Upper lobe of left lung (tissue), 4 donors: ENCODE data around the gene NBDY.
"Not testable (repeated sequence)": the region's sequence is repeated elsewhere in the genome, so short reads cannot be mapped to it uniquely, and the experiment has no call there.

Experiments
- CTCF ChIP-seq, 6 experiments: fragments of 450-650 bp in 4 of 6; fragments of 200-600 bp in 2 of 6; sonication (generic) in 2 of 6; IDR thresholded peaks; one replicate each; pipeline ENCODE4 v1.5.1; 2016 to 2019; ENCODE audit warnings: antibody characterized with exemption in 6 of 6
- EP300 ChIP-seq, 4 donors: sonication (generic); formaldehyde crosslinking; IDR thresholded peaks; one replicate each; pipeline ENCODE4 v1.5.1; 2017; ENCODE audit warnings: antibody characterized with exemption in 4 of 4, control low read depth in 2 of 4
- POLR2A ChIP-seq, 4 donors: fragments of 450-650 bp; IDR thresholded peaks; one replicate each; pipeline ENCODE4 v1.5.1; 2016 to 2017; ENCODE audit warnings: antibody characterized with exemption in 4 of 4, mild to moderate bottlenecking in 2 of 4
- POLR2AphosphoS5 ChIP-seq, 2 donors: sonication (generic); formaldehyde crosslinking; IDR thresholded peaks; one replicate each; pipeline ENCODE4 v1.5.1; 2017; ENCODE audit warnings: antibody characterized with exemption in 2 of 2

GRCh38 chrX:56778099-56778923, 49.3 kb downstream of the NBDY start:
- TF ChIP-seq CTCF, POLR2A, POLR2AphosphoS5, EP300 (IDR thresholded peaks at IDR 0.05): not testable (repeated sequence)
